Fibroblast of lung (primary cell): Measurements from ENCODE around the gene POLR2L.

Experiments used
- CTCF ChIP-seq, 2 donors: IDR thresholded peaks in 1 of 2; conservative IDR thresholded peaks in 1 of 2; 1 replicate in 1 of 2; 2 replicates in 1 of 2; pipeline ENCODE4 v1.5.1; 2011 to 2012; ENCODE audit warnings: low read length in 2 of 2, control low read depth in 1 of 2, inconsistent platforms in 1 of 2, low read depth in 1 of 2, mild to moderate bottlenecking in 1 of 2
- EZH2 ChIP-seq: IDR thresholded peaks from 2 replicates; pipeline ENCODE4 v1.5.1; 2012; ENCODE audit warnings: low read length, control low read depth, mild to moderate bottlenecking; ENCODE audit errors: missing control alignments

GRCh38 chr11:854601-855329 is 12.4 kb upstream of the POLR2L start:
- no peak for TF ChIP-seq CTCF (conservative IDR thresholded peaks at IDR 0.05 in 1 of 2, IDR thresholded peaks at IDR 0.05 in 1 of 2; ENCODE audit: low read depth in 1 of 2, low read length in 2 of 2)
- TF ChIP-seq EZH2 = no peak
